Measurements from ENCODE around the gene NR2F6.

DNA sequence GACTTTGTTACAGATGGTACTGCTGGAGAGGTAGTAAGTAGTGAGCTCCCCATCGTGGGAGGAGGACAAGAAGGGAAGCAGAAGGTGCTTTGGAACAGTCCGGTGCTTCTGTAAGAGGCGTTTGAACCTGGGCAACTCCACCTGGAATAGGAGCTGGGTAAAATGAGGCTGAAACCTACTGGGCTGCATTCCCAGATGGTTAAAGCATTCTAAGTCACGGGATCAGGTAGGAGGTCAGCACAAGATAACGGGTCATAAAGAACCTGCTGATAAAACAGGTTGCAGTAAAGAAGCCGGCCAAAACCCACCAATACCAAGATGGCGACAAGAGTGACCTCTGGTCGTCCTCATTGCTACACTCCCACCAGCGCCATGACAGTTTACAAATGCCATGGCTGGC lies 41.0 kb upstream of the NR2F6 start:
- no peak for TF ChIP-seq POLR2A (IDR thresholded peaks at IDR 0.05)
- TF ChIP-seq, protein P1, sequence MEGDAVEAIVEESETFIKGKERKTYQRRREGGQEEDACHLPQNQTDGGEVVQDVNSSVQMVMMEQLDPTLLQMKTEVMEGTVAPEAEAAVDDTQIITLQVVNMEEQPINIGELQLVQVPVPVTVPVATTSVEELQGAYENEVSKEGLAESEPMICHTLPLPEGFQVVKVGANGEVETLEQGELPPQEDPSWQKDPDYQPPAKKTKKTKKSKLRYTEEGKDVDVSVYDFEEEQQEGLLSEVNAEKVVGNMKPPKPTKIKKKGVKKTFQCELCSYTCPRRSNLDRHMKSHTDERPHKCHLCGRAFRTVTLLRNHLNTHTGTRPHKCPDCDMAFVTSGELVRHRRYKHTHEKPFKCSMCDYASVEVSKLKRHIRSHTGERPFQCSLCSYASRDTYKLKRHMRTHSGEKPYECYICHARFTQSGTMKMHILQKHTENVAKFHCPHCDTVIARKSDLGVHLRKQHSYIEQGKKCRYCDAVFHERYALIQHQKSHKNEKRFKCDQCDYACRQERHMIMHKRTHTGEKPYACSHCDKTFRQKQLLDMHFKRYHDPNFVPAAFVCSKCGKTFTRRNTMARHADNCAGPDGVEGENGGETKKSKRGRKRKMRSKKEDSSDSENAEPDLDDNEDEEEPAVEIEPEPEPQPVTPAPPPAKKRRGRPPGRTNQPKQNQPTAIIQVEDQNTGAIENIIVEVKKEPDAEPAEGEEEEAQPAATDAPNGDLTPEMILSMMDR (IDR thresholded peaks at IDR 0.05 in 4 of 5, conservative IDR thresholded peaks at IDR 0.05 in 1 of 5), result no peak

Measured in gastrocnemius medialis (tissue), 4 donors.